Ishikawa (cell line): ENCODE data around the gene SNX11.

ENCODE experiments used
- CEBPB ChIP-seq: IDR thresholded peaks from 2 replicates; pipeline ENCODE4 v1.6.1; 2012
- EGR1 ChIP-seq: IDR thresholded peaks from 2 replicates; pipeline ENCODE4 v1.6.1; 2012
- RAD21 ChIP-seq: IDR thresholded peaks from 2 replicates; pipeline ENCODE4 v1.6.1; 2012; ENCODE audit warnings: low read depth
- TEAD4 ChIP-seq: IDR thresholded peaks from 2 replicates; pipeline ENCODE4 v1.6.1; 2012
- YY1 ChIP-seq: IDR thresholded peaks from 2 replicates; pipeline ENCODE4 v1.6.1; 2012; ENCODE audit warnings: low read depth

GRCh38 chr17:48123776-48124388 lies 16.3 kb downstream of the SNX11 start:
- TF ChIP-seq TEAD4 = no peak
- TF ChIP-seq RAD21 = no peak
- TF ChIP-seq EGR1 = no peak
- no peak for TF ChIP-seq CEBPB
- TF ChIP-seq YY1 = no peak
